GM12878 (cell line): ENCODE measurements around the gene RPL10A. TPM values are rescaled to one million over a fixed set of nuclear protein-coding genes. Genes with fewer than 3 reads are reported as not detected.

Experiments
- microRNA-seq: library from miRNA; unstranded; fragments of <30 nt; microRNA quantifications from one replicate; pipeline ENCODE4, GENCODE V29; 2018
- polyA plus RNA-seq, 11 experiments: library from polyadenylated mRNA; depleted of rRNA in 4 of 11; unstranded in 6 of 11; stranded (reverse) in 5 of 11; fragments of >200 nt; fragmentation: Nextera tagmentation in 4 of 11; fragmentation: Illumina TruSeq in 1 of 11; extraction: Ambion mirVana in 4 of 11; extraction: Trizol in 1 of 11; gene quantifications; 1 replicate in 1 of 11; 2 replicates in 10 of 11; pipeline versions ENCODE4 v1.2.1 to v1.2.3, GENCODE V29; 2011 to 2016; ENCODE audit warnings: inconsistent platforms in 2 of 11, missing spikeins in 2 of 11, low read depth in 1 of 11
- small RNA-seq: library from RNA; depleted of rRNA; stranded (forward); fragments of <200 nt; gene quantifications from one replicate; pipeline ENCODE3, GENCODE V24; 2014
- total RNA-seq, 4 experiments: library from RNA; depleted of rRNA in 3 of 4; stranded (reverse); fragments of >200 nt in 3 of 4; fragmentation: Illumina TruSeq in 1 of 4; extraction: Trizol in 1 of 4; gene quantifications; 2 replicates each; pipeline versions ENCODE4 v1.2.1 to v1.2.3, GENCODE V29; 2013 to 2021

RPL10A gene
- total and polyA plus RNA-seq, 10 of the 15 experiments (the other 5 are each of a cell fraction or from before 2014, with no cell fraction given) = 833 to 4,029 (median 2,795) TPM

Small RNA genes within 50 kb of the gene (microRNA-seq; reads per million reads assigned to microRNA genes)
- 1.1 reads per million for gene MIR7111

Small RNA genes within 50 kb of the gene (small RNA-seq; reads per million reads assigned to genes)
- gene MIR7111 = 0.59 reads per million, percentile 14 among the genes with 10 or more reads in this experiment

Other genes with a start within 250 kb of the RPL10A start
- 23.1 and 29.5 TPM in 2 replicates for gene ZNF76, start 208.7 kb upstream of the RPL10A start, total RNA-seq (2014; rRNA removed)
- gene ZNF76, start 208.7 kb upstream of the RPL10A start, total RNA-seq (2014; rRNA removed; fragmentation: Illumina TruSeq; extraction: Trizol) = 12.4 and 13.5 TPM in 2 replicates
- gene ZNF76, start 208.7 kb upstream of the RPL10A start, total RNA-seq (2021) = 29.3 and 35.8 TPM in 2 replicates
- gene ZNF76, start 208.7 kb upstream of the RPL10A start, polyA plus RNA-seq (2011; rRNA removed) = 16.1 and 25.9 TPM in 2 replicates
- gene ZNF76, start 208.7 kb upstream of the RPL10A start, polyA plus RNA-seq (2014; fragmentation: Illumina TruSeq; extraction: Trizol) = 19.9 and 23.5 TPM in 2 replicates
- gene ZNF76, start 208.7 kb upstream of the RPL10A start, polyA plus RNA-seq (2014; fragmentation: Nextera tagmentation; extraction: Ambion mirVana) = 1 to 10 TPM; 2.8 to 3.1 TPM
- 40.5 and 41.0 TPM in 2 replicates for gene ZNF76, start 208.7 kb upstream of the RPL10A start, polyA plus RNA-seq (2014; rRNA removed)
- 10 to 100 TPM; 23.7 to 25.8 TPM for gene ZNF76, start 208.7 kb upstream of the RPL10A start, polyA plus RNA-seq (2016; fragmentation: Nextera tagmentation; extraction: Ambion mirVana)
- gene DEF6, start 170.6 kb upstream of the RPL10A start, total RNA-seq (2014; rRNA removed) = 51.1 and 55.3 TPM in 2 replicates
- 26.9 and 29.3 TPM in 2 replicates for gene DEF6, start 170.6 kb upstream of the RPL10A start, total RNA-seq (2014; rRNA removed; fragmentation: Illumina TruSeq; extraction: Trizol)
- gene DEF6, start 170.6 kb upstream of the RPL10A start, total RNA-seq (2021) = 58.1 and 66.3 TPM in 2 replicates
- gene DEF6, start 170.6 kb upstream of the RPL10A start, polyA plus RNA-seq (2011; rRNA removed) = 26.1 and 42.3 TPM in 2 replicates
- gene DEF6, start 170.6 kb upstream of the RPL10A start, polyA plus RNA-seq (2014; fragmentation: Illumina TruSeq; extraction: Trizol) = 9.3 and 21.6 TPM in 2 replicates
- gene DEF6, start 170.6 kb upstream of the RPL10A start, polyA plus RNA-seq (2014; fragmentation: Nextera tagmentation; extraction: Ambion mirVana) = 1 to 10 TPM; 3.3 to 5.1 TPM
- gene DEF6, start 170.6 kb upstream of the RPL10A start, polyA plus RNA-seq (2014; rRNA removed) = 59.8 and 72.1 TPM in 2 replicates
- 10 to 100 TPM; 59.9 to 69.5 TPM for gene DEF6, start 170.6 kb upstream of the RPL10A start, polyA plus RNA-seq (2016; fragmentation: Nextera tagmentation; extraction: Ambion mirVana)
- 4.5 and 4.9 TPM in 2 replicates for gene PPARD, start 125.8 kb upstream of the RPL10A start, total RNA-seq (2014; rRNA removed)
- gene PPARD, start 125.8 kb upstream of the RPL10A start, total RNA-seq (2014; rRNA removed; fragmentation: Illumina TruSeq; extraction: Trizol) = 2.8 and 3.2 TPM in 2 replicates
- 12.2 and 12.3 TPM in 2 replicates for gene PPARD, start 125.8 kb upstream of the RPL10A start, total RNA-seq (2021)
- 3.3 and 5.7 TPM in 2 replicates for gene PPARD, start 125.8 kb upstream of the RPL10A start, polyA plus RNA-seq (2011; rRNA removed)
- 3.1 and 7.9 TPM in 2 replicates for gene PPARD, start 125.8 kb upstream of the RPL10A start, polyA plus RNA-seq (2014; fragmentation: Illumina TruSeq; extraction: Trizol)
- under 1 TPM; 0.05 to 0.38 TPM for gene PPARD, start 125.8 kb upstream of the RPL10A start, polyA plus RNA-seq (2014; fragmentation: Nextera tagmentation; extraction: Ambion mirVana)
- 12.6 and 14.5 TPM in 2 replicates for gene PPARD, start 125.8 kb upstream of the RPL10A start, polyA plus RNA-seq (2014; rRNA removed)
- gene PPARD, start 125.8 kb upstream of the RPL10A start, polyA plus RNA-seq (2016; fragmentation: Nextera tagmentation; extraction: Ambion mirVana) = 1 to 10 TPM; 7.7 to 8.6 TPM
- gene FANCE, start 16.1 kb upstream of the RPL10A start, total RNA-seq (2014; rRNA removed) = 13.0 and 13.3 TPM in 2 replicates
- gene FANCE, start 16.1 kb upstream of the RPL10A start, total RNA-seq (2014; rRNA removed; fragmentation: Illumina TruSeq; extraction: Trizol) = 7.9 and 9.1 TPM in 2 replicates
- 11.3 and 12.8 TPM in 2 replicates for gene FANCE, start 16.1 kb upstream of the RPL10A start, total RNA-seq (2021)
- gene FANCE, start 16.1 kb upstream of the RPL10A start, polyA plus RNA-seq (2011; rRNA removed) = 6.0 and 8.1 TPM in 2 replicates
- 7.3 and 8.1 TPM in 2 replicates for gene FANCE, start 16.1 kb upstream of the RPL10A start, polyA plus RNA-seq (2014; fragmentation: Illumina TruSeq; extraction: Trizol)
- 1 to 10 TPM; 3.0 to 3.7 TPM for gene FANCE, start 16.1 kb upstream of the RPL10A start, polyA plus RNA-seq (2014; fragmentation: Nextera tagmentation; extraction: Ambion mirVana)
- gene FANCE, start 16.1 kb upstream of the RPL10A start, polyA plus RNA-seq (2014; rRNA removed) = 9.2 and 10.6 TPM in 2 replicates
- gene FANCE, start 16.1 kb upstream of the RPL10A start, polyA plus RNA-seq (2016; fragmentation: Nextera tagmentation; extraction: Ambion mirVana) = 1 to 10 TPM; 3.5 to 7.6 TPM
- not detected in 2 replicates for gene TEAD3, start 28.7 kb downstream of the RPL10A start, total RNA-seq (2014; rRNA removed)
- gene TEAD3, start 28.7 kb downstream of the RPL10A start, total RNA-seq (2014; rRNA removed; fragmentation: Illumina TruSeq; extraction: Trizol) = not detected in 2 replicates
- gene TEAD3, start 28.7 kb downstream of the RPL10A start, total RNA-seq (2021) = 0.28 TPM in 1 of 2 replicates, not detected in the other
- gene TEAD3, start 28.7 kb downstream of the RPL10A start, polyA plus RNA-seq (2011; rRNA removed) = 0.03 TPM in 1 of 2 replicates, not detected in the other
- not detected in 2 replicates for gene TEAD3, start 28.7 kb downstream of the RPL10A start, polyA plus RNA-seq (2014; fragmentation: Illumina TruSeq; extraction: Trizol)
- under 1 TPM in 1 of 2 experiments, not detected in 1; 0.02 TPM for gene TEAD3, start 28.7 kb downstream of the RPL10A start, polyA plus RNA-seq (2014; fragmentation: Nextera tagmentation; extraction: Ambion mirVana)
- 0.04 TPM in 1 of 2 replicates, not detected in the other for gene TEAD3, start 28.7 kb downstream of the RPL10A start, polyA plus RNA-seq (2014; rRNA removed)
- under 1 TPM; 0.18 to 0.24 TPM for gene TEAD3, start 28.7 kb downstream of the RPL10A start, polyA plus RNA-seq (2016; fragmentation: Nextera tagmentation; extraction: Ambion mirVana)
- not detected in 2 replicates for gene TULP1, start 44.5 kb downstream of the RPL10A start, total RNA-seq (2014; rRNA removed)
- gene TULP1, start 44.5 kb downstream of the RPL10A start, total RNA-seq (2014; rRNA removed; fragmentation: Illumina TruSeq; extraction: Trizol) = not detected in 2 replicates
- gene TULP1, start 44.5 kb downstream of the RPL10A start, total RNA-seq (2021) = not detected in 2 replicates
- gene TULP1, start 44.5 kb downstream of the RPL10A start, polyA plus RNA-seq (2011; rRNA removed) = not detected in 2 replicates
- not detected in 2 replicates for gene TULP1, start 44.5 kb downstream of the RPL10A start, polyA plus RNA-seq (2014; fragmentation: Illumina TruSeq; extraction: Trizol)
- gene TULP1, start 44.5 kb downstream of the RPL10A start, polyA plus RNA-seq (2014; fragmentation: Nextera tagmentation; extraction: Ambion mirVana) = not detected
- not detected in 2 replicates for gene TULP1, start 44.5 kb downstream of the RPL10A start, polyA plus RNA-seq (2014; rRNA removed)
- not detected for gene TULP1, start 44.5 kb downstream of the RPL10A start, polyA plus RNA-seq (2016; fragmentation: Nextera tagmentation; extraction: Ambion mirVana)
- 60.3 and 67.8 TPM in 2 replicates for gene FKBP5, start 220.5 kb downstream of the RPL10A start, total RNA-seq (2014; rRNA removed)
- 44.7 and 46.2 TPM in 2 replicates for gene FKBP5, start 220.5 kb downstream of the RPL10A start, total RNA-seq (2014; rRNA removed; fragmentation: Illumina TruSeq; extraction: Trizol)
- gene FKBP5, start 220.5 kb downstream of the RPL10A start, total RNA-seq (2021) = 81.2 and 82.8 TPM in 2 replicates
- 64.1 and 65.0 TPM in 2 replicates for gene FKBP5, start 220.5 kb downstream of the RPL10A start, polyA plus RNA-seq (2011; rRNA removed)
- gene FKBP5, start 220.5 kb downstream of the RPL10A start, polyA plus RNA-seq (2014; fragmentation: Illumina TruSeq; extraction: Trizol) = 123 and 153 TPM in 2 replicates
- gene FKBP5, start 220.5 kb downstream of the RPL10A start, polyA plus RNA-seq (2014; fragmentation: Nextera tagmentation; extraction: Ambion mirVana) = 10 to 100 TPM; 29.0 to 33.5 TPM
- gene FKBP5, start 220.5 kb downstream of the RPL10A start, polyA plus RNA-seq (2014; rRNA removed) = 54.7 and 60.5 TPM in 2 replicates
- gene FKBP5, start 220.5 kb downstream of the RPL10A start, polyA plus RNA-seq (2016; fragmentation: Nextera tagmentation; extraction: Ambion mirVana) = 100 to 1,000 TPM; 121 to 122 TPM